ENCODE results near the gene PPP1CC. TPM values are rescaled to one million over a fixed set of nuclear protein-coding genes. Genes with fewer than 3 reads are reported as not detected.

PPP1CC gene
- total and polyA plus RNA-seq, 2 of the 4 experiments (the other 2 are of a cell fraction), result 71.0 to 126 TPM

DNA sequence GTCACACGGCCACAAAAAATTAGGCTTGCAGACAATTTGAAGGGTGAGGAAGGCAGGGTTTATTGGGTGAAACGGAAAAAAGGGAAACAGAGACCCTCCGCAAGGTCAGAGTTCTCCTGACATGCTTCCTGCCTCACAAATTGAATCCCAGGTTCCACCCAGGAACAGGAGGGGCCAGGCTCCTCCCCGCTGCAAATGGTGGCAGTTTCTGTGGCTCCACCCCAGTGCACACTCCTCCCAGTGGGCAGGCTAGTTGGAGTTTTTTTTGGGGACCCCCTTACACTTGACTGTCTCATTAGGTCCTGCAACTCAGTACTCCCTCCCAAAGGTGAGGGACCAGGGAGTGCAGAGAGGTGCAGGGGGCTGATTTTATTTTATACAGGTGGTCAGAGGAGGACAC is 39.4 kb upstream of the PPP1CC start:
- Histone ChIP-seq H3K23ac (ENCODE audit: low read depth, low read length) (no peak overlapping the region), H2AK9ac (replicated peaks; ENCODE audit: low read depth, low read length, poor library complexity) (no peak overlapping the region), H3K18ac (ENCODE audit: low read depth, low read length) (no peak overlapping the region), H2BK120ac (ENCODE audit: low read depth, low read length) (no peak overlapping the region), H2BK5ac (ENCODE audit: low read depth, low read length, poor library complexity, severe bottlenecking) (no peak overlapping the region), H3K36me3 (ENCODE audit: control insufficient read depth, insufficient read depth, low read length) (no peaks in the 10 kb centered on the region), H2AK5ac (ENCODE audit: low read depth, low read length) (no peak overlapping the region), H3K9me1 (ENCODE audit: insufficient read depth, low read length) (no peaks in the 10 kb centered on the region), H3K9me3 (ENCODE audit: control insufficient read depth, insufficient read depth, low read length) (no peaks in the 10 kb centered on the region), H3K56ac (ENCODE audit: extremely low read depth, insufficient read depth, low read length) (no peak overlapping the region), H2BK15ac (ENCODE audit: low read depth, low read length) (no peak overlapping the region), H3K4me3 (ENCODE audit: insufficient read depth, low read depth, low read length) (no peak overlapping the region), H3K4ac (ENCODE audit: low read depth, low read length) (no peak overlapping the region), H3K27me3 (ENCODE audit: control insufficient read depth, insufficient read depth, low read length) (peaks cover 10% of the 10 kb centered on the region), H3K9ac (ENCODE audit: low read depth, low read length) (no peak overlapping the region), H3K4me2 (ENCODE audit: low read depth, low read length) (no peak overlapping the region), H3K4me1 (ENCODE audit: control insufficient read depth, insufficient read depth, low read length) (no peaks in the 10 kb centered on the region), H4K91ac (ENCODE audit: insufficient read depth, low read depth, low read length) (no peak overlapping the region), H3K79me1 (ENCODE audit: low read depth in 1 of 2, low read length in 2 of 2) (no peaks in the 10 kb centered on the region), H4K8ac (ENCODE audit: low read depth in 2 of 2, low read length in 2 of 2) (no peak overlapping the region), H4K20me1 (ENCODE audit: insufficient read depth, low read length) (no peaks in the 10 kb centered on the region), H2AFZ (replicated peaks; ENCODE audit: low read length, poor library complexity) (peak overlapping the region; percentile 2), H3K27ac (ENCODE audit: insufficient read depth, low read length) (no peak overlapping the region), H3K14ac (replicated peaks; ENCODE audit: low read depth, low read length) (no peak overlapping the region), H4K5ac (ENCODE audit: low read depth, low read length) (no peak overlapping the region), H2BK20ac (ENCODE audit: low read depth, low read length) (no peak overlapping the region)
- 50% methylated on average over 1 of the region's 4 CpGs; no CpG with 5 or more reads in 1 of the 2 experiments for WGBS, 2 experiments (ENCODE audit: extremely low coverage in 2 of 2, insufficient read length in 1 of 2)
- BruUV-seq (replicated peaks), result no TSS peak
- dilution Hi-C loops (cut with HindIII; ENCODE audit: low sequenced_read_pairs, unreplicated experiment), result no loop called here
- DNase-seq (no peak), ATAC-seq (ENCODE audit: low read depth) (no peak)
- TF ChIP-seq CEBPB (IDR thresholded peaks at IDR 0.05; ENCODE audit: low read depth, low read length) (no peak), RFX5 (IDR thresholded peaks at IDR 0.05; ENCODE audit: low read depth, low read length) (no peak), MAZ (IDR thresholded peaks at IDR 0.05; ENCODE audit: borderline replicate concordance, low read depth, low read length) (no peak), CHD1 (IDR thresholded peaks at IDR 0.05; ENCODE audit: low read depth, low read length) (no peak), BHLHE40 (IDR thresholded peaks at IDR 0.05; ENCODE audit: low read depth, low read length) (no peak), MAFK (IDR thresholded peaks at IDR 0.05; ENCODE audit: low read depth, low read length) (no peak)
- TF ChIP-seq, protein P1, sequence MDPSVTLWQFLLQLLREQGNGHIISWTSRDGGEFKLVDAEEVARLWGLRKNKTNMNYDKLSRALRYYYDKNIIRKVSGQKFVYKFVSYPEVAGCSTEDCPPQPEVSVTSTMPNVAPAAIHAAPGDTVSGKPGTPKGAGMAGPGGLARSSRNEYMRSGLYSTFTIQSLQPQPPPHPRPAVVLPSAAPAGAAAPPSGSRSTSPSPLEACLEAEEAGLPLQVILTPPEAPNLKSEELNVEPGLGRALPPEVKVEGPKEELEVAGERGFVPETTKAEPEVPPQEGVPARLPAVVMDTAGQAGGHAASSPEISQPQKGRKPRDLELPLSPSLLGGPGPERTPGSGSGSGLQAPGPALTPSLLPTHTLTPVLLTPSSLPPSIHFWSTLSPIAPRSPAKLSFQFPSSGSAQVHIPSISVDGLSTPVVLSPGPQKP (IDR thresholded peaks at IDR 0.05; ENCODE audit: borderline replicate concordance, low read depth, low read length), result no peak
- POLR2A ChIA-PET (ENCODE audit: unreplicated experiment), result no interaction called here
- intact Hi-C loops (cut with micrococcal nuclease), result no loop called here
- CTCF ChIA-PET, result no interaction called here
- in situ Hi-C loops (cut with MboI; ENCODE audit: low sequenced_read_pairs), result no loop called here
